HG03064 (cell line): ENCODE measurements around the gene TBP.
"Not testable (repeated sequence)": the region's sequence is repeated elsewhere in the genome, so short reads cannot be mapped to it uniquely, and the experiment has no call there.

Experiments
- ATAC-seq: cut with Tn5 transposase; IDR thresholded peaks from one replicate; pipeline ENCODE4 v1.9.1; 2021; ENCODE audit warnings: low read depth; ENCODE audit not compliant: unreplicated experiment

TBP gene

GRCh38 chr6:170554013-170554795 lies at the start of gene TBP:
TBP (plus strand) TSS chr6:170554369; CDS start chr6:170557030, 2,661 bp downstream.
- peak; percentile 97 for ATAC-seq

GRCh38 chr6:170504479-170504878 lies 49.7 kb upstream of the TBP start:
- ATAC-seq = no peak

- ATAC-seq = no peak
Measured at GRCh38 chr6:170505306-170505705, 48.9 kb upstream of the TBP start.

- no peak for ATAC-seq
Measured at GRCh38 chr6:170506446-170506845, 47.7 kb upstream of the TBP start.

- not testable (repeated sequence) for ATAC-seq
Measured at GRCh38 chr6:170507728-170508127, 46.4 kb upstream of the TBP start.

- not testable (repeated sequence) for ATAC-seq
Measured at GRCh38 chr6:170508275-170508674, 45.9 kb upstream of the TBP start.

- not testable (repeated sequence) for ATAC-seq
Measured at GRCh38 chr6:170508892-170509722, 45.1 kb upstream of the TBP start.

- ATAC-seq = no peak
Measured at GRCh38 chr6:170509723-170510018, 44.5 kb upstream of the TBP start.

GRCh38 chr6:170510631-170511030 lies 43.5 kb upstream of the TBP start:
- no peak for ATAC-seq

- ATAC-seq = no peak
Measured at GRCh38 chr6:170512249-170512648, 41.9 kb upstream of the TBP start.

- no peak for ATAC-seq
Measured at GRCh38 chr6:170514908-170515307, 39.3 kb upstream of the TBP start.

GRCh38 chr6:170516783-170517616 lies 37.2 kb upstream of the TBP start:
- ATAC-seq = no peak

- ATAC-seq = no peak
Measured at GRCh38 chr6:170522565-170523183, 31.5 kb upstream of the TBP start.

GRCh38 chr6:170523256-170524171 lies 30.7 kb upstream of the TBP start:
- no peak for ATAC-seq

- no peak for ATAC-seq
Measured at GRCh38 chr6:170524172-170524502, 30.0 kb upstream of the TBP start.

GRCh38 chr6:170525795-170526194 lies 28.4 kb upstream of the TBP start:
- ATAC-seq = no peak

- not testable (repeated sequence) for ATAC-seq
Measured at GRCh38 chr6:170527995-170528394, 26.2 kb upstream of the TBP start.

- ATAC-seq = peak; percentile 72
Measured at GRCh38 chr6:170529839-170530469, 24.2 kb upstream of the TBP start.

GRCh38 chr6:170532867-170533488 lies 21.2 kb upstream of the TBP start:
- no peak for ATAC-seq
